Liver (tissue), 9 donors: Measurements from ENCODE around the gene SLC22A5. TPM values are rescaled to one million over a fixed set of nuclear protein-coding genes. Genes with fewer than 3 reads are reported as not detected.

Source experiments
- DNase-seq: peaks from one replicate; pipeline ENCODE4 v3.0.0-alpha.2; 2017; ENCODE audit warnings: low spot score
- H3K27ac ChIP-seq, 2 donors: one replicate each; pipeline ENCODE4 v1.7.0; 2013; ENCODE audit warnings: inconsistent platforms in 2 of 2, low read length in 2 of 2, control low read depth in 1 of 2, low read depth in 1 of 2, mild to moderate bottlenecking in 1 of 2
- H3K27me3 ChIP-seq, 4 donors: one replicate each; pipeline versions ENCODE4 v1.6.1 to v1.7.0; 2013; ENCODE audit warnings: low read length in 3 of 4, inconsistent platforms in 1 of 4, mild to moderate bottlenecking in 1 of 4, moderate library complexity in 1 of 4; ENCODE audit not compliant: control insufficient read depth in 4 of 4, insufficient read depth in 4 of 4
- H3K36me3 ChIP-seq, 4 donors: one replicate each; pipeline versions ENCODE4 v1.6.1 to v1.7.0; 2013; ENCODE audit warnings: low read length in 3 of 4, mild to moderate bottlenecking in 3 of 4, low read depth in 1 of 4, moderate library complexity in 1 of 4; ENCODE audit not compliant: control insufficient read depth in 4 of 4, insufficient read depth in 3 of 4
- H3K4me1 ChIP-seq, 4 donors: one replicate each; pipeline versions ENCODE4 v1.6.1 to v1.7.0; 2013; ENCODE audit warnings: low read length in 3 of 4, mild to moderate bottlenecking in 3 of 4, moderate library complexity in 1 of 4; ENCODE audit not compliant: control insufficient read depth in 4 of 4, insufficient read depth in 4 of 4
- H3K4me3 ChIP-seq, 3 donors: one replicate each; pipeline versions ENCODE4 v1.6.1 to v1.7.0; 2013; ENCODE audit warnings: low read length in 3 of 3, control low read depth in 1 of 3, low read depth in 1 of 3, mild to moderate bottlenecking in 1 of 3
- H3K9ac ChIP-seq, 2 donors: one replicate each; pipeline ENCODE4 v1.7.0; 2013; ENCODE audit warnings: low read length in 2 of 2, mild to moderate bottlenecking in 2 of 2, moderate library complexity in 2 of 2, control low read depth in 1 of 2, low read depth in 1 of 2
- H3K9me3 ChIP-seq, 4 donors: one replicate each; pipeline versions ENCODE4 v1.6.1 to v1.7.0; 2013; ENCODE audit warnings: low read length in 3 of 4; ENCODE audit not compliant: control insufficient read depth in 4 of 4
- ATF3 ChIP-seq: IDR thresholded peaks from 2 replicates; pipeline ENCODE4 v1.6.1; 2016; ENCODE audit warnings: antibody characterized with exemption
- CTCF ChIP-seq: fragments of 150-350 bp; IDR thresholded peaks from 2 replicates; pipeline ENCODE4 v1.5.1; 2017; ENCODE audit warnings: improper control_type of control experiment, low read depth, low read length; ENCODE audit not compliant: missing input control
- EGR1 ChIP-seq, 2 donors: IDR thresholded peaks; 2 replicates each; pipeline ENCODE4 v1.6.1; 2016 to 2018; ENCODE audit warnings: antibody characterized with exemption in 2 of 2, low read depth in 2 of 2
- FOXA1 ChIP-seq: IDR thresholded peaks from 2 replicates; pipeline ENCODE4 v1.6.1; 2016; ENCODE audit warnings: antibody characterized with exemption
- FOXA2 ChIP-seq: IDR thresholded peaks from 2 replicates; pipeline ENCODE4 v1.6.1; 2016; ENCODE audit warnings: antibody characterized with exemption
- GABPA ChIP-seq, 2 donors: IDR thresholded peaks in 1 of 2; conservative IDR thresholded peaks in 1 of 2; 2 replicates each; pipeline ENCODE4 v1.6.1; 2016; ENCODE audit warnings: antibody characterized with exemption in 2 of 2, mild to moderate bottlenecking in 1 of 2, moderate library complexity in 1 of 2
- HNF4A ChIP-seq, 2 donors: conservative IDR thresholded peaks; 2 replicates each; pipeline ENCODE4 v1.6.1; 2016; ENCODE audit warnings: antibody characterized with exemption in 2 of 2, mild to moderate bottlenecking in 2 of 2
- HNF4G ChIP-seq: IDR thresholded peaks from 2 replicates; pipeline ENCODE4 v1.6.1; 2016; ENCODE audit warnings: antibody characterized with exemption
- JUND ChIP-seq, 2 donors: IDR thresholded peaks; 2 replicates each; pipeline ENCODE4 v1.6.1; 2016; ENCODE audit warnings: antibody characterized with exemption in 2 of 2
- MAX ChIP-seq: IDR thresholded peaks from 2 replicates; pipeline ENCODE4 v1.6.1; 2016; ENCODE audit warnings: antibody characterized with exemption
- NR2F2 ChIP-seq: IDR thresholded peaks from 2 replicates; pipeline ENCODE4 v1.6.1; 2016; ENCODE audit warnings: antibody characterized with exemption
- RAD21 ChIP-seq, 2 donors: IDR thresholded peaks; 2 replicates each; pipeline ENCODE4 v1.6.1; 2016; ENCODE audit warnings: antibody characterized with exemption in 2 of 2, mild to moderate bottlenecking in 2 of 2
- REST ChIP-seq: IDR thresholded peaks from 2 replicates; pipeline ENCODE4 v1.6.1; 2016; ENCODE audit warnings: antibody characterized with exemption, mild to moderate bottlenecking
- RXRA ChIP-seq, 2 donors: IDR thresholded peaks; 2 replicates each; pipeline ENCODE4 v1.6.1; 2017 to 2018; ENCODE audit warnings: antibody characterized with exemption in 2 of 2, mild to moderate bottlenecking in 1 of 2
- SP1 ChIP-seq: IDR thresholded peaks from 2 replicates; pipeline ENCODE4 v1.6.1; 2018; ENCODE audit warnings: antibody characterized with exemption, mild to moderate bottlenecking
- TAF1 ChIP-seq: conservative IDR thresholded peaks from 2 replicates; pipeline ENCODE4 v1.6.1; 2016; ENCODE audit warnings: antibody characterized with exemption, mild to moderate bottlenecking
- YY1 ChIP-seq: IDR thresholded peaks from 2 replicates; pipeline ENCODE4 v1.6.1; 2016; ENCODE audit warnings: antibody characterized with exemption, mild to moderate bottlenecking
- ZBTB33 ChIP-seq: IDR thresholded peaks from 2 replicates; pipeline ENCODE4 v1.6.1; 2016; ENCODE audit warnings: antibody characterized with exemption
- WGBS: extraction: QIAGEN DNeasy Blood & Tissue Kit; methylation state at CpG from one replicate; pipeline ENCODE4 v1.1.7; 2013; 5-methylcytosine and 5-hydroxymethylcytosine counted together
- polyA plus RNA-seq, 2 donors: library from polyadenylated mRNA; stranded (reverse) in 1 of 2; unstranded in 1 of 2; fragments of 200-250 nt in 1 of 2; fragments of >200 nt in 1 of 2; fragmentation: Nextera tagmentation in 1 of 2; extraction: Ambion mirVana in 1 of 2; gene quantifications; one replicate each; pipeline versions ENCODE4 v1.2.1 to v1.2.3, GENCODE V29; 2013 to 2015
- total RNA-seq, 2 donors: library from RNA; depleted of rRNA; stranded (reverse); fragments of >200 nt; gene quantifications; one replicate each; pipeline ENCODE4 v1.2.3, GENCODE V29; 2014
- donor health status: healthy.
- donor health status: healthy.
- donor health status: healthy.
- donor health status: healthy.
- donor health status: healthy.

Gene SLC22A5
- total and polyA plus RNA-seq, 4 donors = 3.4 to 12.7 (median 8.5) TPM

- H3K9me3 ChIP-seq = no peaks in the 10 kb centered on the region
- no peak overlapping the region for H3K9ac ChIP-seq
- no peaks in the 10 kb centered on the region for H3K27me3 ChIP-seq
- peak overlapping the region; percentile 98 to 99 for H3K27ac ChIP-seq
- TF ChIP-seq ATF3 = no peak
- peak in 1 of 2 donors; percentile 77 for TF ChIP-seq EGR1 (IDR thresholded peaks at IDR 0.05; ENCODE audit: low read depth in 2 of 2)
- peak in 1 of 2 donors; percentile 45 for TF ChIP-seq JUND (IDR thresholded peaks at IDR 0.05)
- peak; percentile 41 to 54 for TF ChIP-seq RAD21 (IDR thresholded peaks at IDR 0.05)
- TF ChIP-seq ZBTB33 = peak; percentile 47
- no peak for TF ChIP-seq FOXA1
- TF ChIP-seq CTCF = no peak
- TF ChIP-seq HNF4G = no peak
- peak in 1 of 2 donors; percentile 33 for TF ChIP-seq GABPA (IDR thresholded peaks at IDR 0.05 in 1 of 2, conservative IDR thresholded peaks at IDR 0.05 in 1 of 2)
- TF ChIP-seq MAX = peak; percentile 87
- peak; percentile 50 for TF ChIP-seq FOXA2
- peak; percentile 58 for TF ChIP-seq REST
- TF ChIP-seq RXRA (IDR thresholded peaks at IDR 0.05) = peak; percentile 97 to 98
- TF ChIP-seq TAF1 = no peak
- peak; percentile 60 for TF ChIP-seq NR2F2
- peak; percentile 87 for TF ChIP-seq SP1
- TF ChIP-seq YY1 = peak; percentile 40
- peak; percentile 82 to 90 for TF ChIP-seq HNF4A (conservative IDR thresholded peaks at IDR 0.05)
- H3K36me3 ChIP-seq = no peaks in the 10 kb centered on the region
- H3K4me3 ChIP-seq = no peak overlapping the region
- H3K4me1 ChIP-seq = peaks cover 9 to 47% (median 35%) of the 10 kb centered on the region in 4 donors
- peak; percentile 27 for DNase-seq
- 21% methylated on average over 2 of the region's 2 CpGs for WGBS
These were observed 39.5 kb downstream of the SLC22A5 start for GRCh38 chr5:132408965-132409364.
